Measurements from ENCODE around the gene MANF. TPM values are rescaled to one million over a fixed set of nuclear protein-coding genes. Genes with fewer than 3 reads are reported as not detected.

Gene MANF
- total and polyA plus RNA-seq, 2 experiments from 2014 or later, result 48.7 to 92.7 TPM

GRCh38 chr3:51337666-51338065 is 47.4 kb upstream of the MANF start:
- no peak overlapping the region for H3K27ac Mint-ChIP-seq
- DNase-seq (ENCODE audit: low spot score), result no peak

More at GRCh38 chr3:51337666-51338065, 47.4 kb upstream of the MANF start:
- TF ChIP-seq, protein P1, sequence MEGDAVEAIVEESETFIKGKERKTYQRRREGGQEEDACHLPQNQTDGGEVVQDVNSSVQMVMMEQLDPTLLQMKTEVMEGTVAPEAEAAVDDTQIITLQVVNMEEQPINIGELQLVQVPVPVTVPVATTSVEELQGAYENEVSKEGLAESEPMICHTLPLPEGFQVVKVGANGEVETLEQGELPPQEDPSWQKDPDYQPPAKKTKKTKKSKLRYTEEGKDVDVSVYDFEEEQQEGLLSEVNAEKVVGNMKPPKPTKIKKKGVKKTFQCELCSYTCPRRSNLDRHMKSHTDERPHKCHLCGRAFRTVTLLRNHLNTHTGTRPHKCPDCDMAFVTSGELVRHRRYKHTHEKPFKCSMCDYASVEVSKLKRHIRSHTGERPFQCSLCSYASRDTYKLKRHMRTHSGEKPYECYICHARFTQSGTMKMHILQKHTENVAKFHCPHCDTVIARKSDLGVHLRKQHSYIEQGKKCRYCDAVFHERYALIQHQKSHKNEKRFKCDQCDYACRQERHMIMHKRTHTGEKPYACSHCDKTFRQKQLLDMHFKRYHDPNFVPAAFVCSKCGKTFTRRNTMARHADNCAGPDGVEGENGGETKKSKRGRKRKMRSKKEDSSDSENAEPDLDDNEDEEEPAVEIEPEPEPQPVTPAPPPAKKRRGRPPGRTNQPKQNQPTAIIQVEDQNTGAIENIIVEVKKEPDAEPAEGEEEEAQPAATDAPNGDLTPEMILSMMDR (conservative IDR thresholded peaks at IDR 0.05; ENCODE audit: low read depth in 2 of 2), result no peak
- TF ChIP-seq POLR2AphosphoS5 (IDR thresholded peaks at IDR 0.05; ENCODE audit: low read depth) (no peak), JUNB (IDR thresholded peaks at IDR 0.05; ENCODE audit: unreplicated experiment) (no peak), ZNF114 (CRISPR knock-in tag; IDR thresholded peaks at IDR 0.05) (no peak), CREB1 (CRISPR knock-in tag; IDR thresholded peaks at IDR 0.05; ENCODE audit: low read depth) (no peak), ETS1 (IDR thresholded peaks at IDR 0.05) (no peak), ZNF462 (CRISPR knock-in tag; IDR thresholded peaks at IDR 0.05) (no peak), STAT1 (IDR thresholded peaks at IDR 0.05; ENCODE audit: unreplicated experiment) (no peak), ZNF331 (CRISPR knock-in tag; IDR thresholded peaks at IDR 0.05; ENCODE audit: low read depth) (no peak), NANOG (IDR thresholded peaks at IDR 0.05; ENCODE audit: borderline replicate concordance) (no peak), EZH2 (IDR thresholded peaks at IDR 0.05; ENCODE audit: low read depth, unreplicated experiment) (no peak), EZH2phosphoT487 (IDR thresholded peaks at IDR 0.05; ENCODE audit: unreplicated experiment) (no peak)
- TF ChIP-seq, protein P2, sequence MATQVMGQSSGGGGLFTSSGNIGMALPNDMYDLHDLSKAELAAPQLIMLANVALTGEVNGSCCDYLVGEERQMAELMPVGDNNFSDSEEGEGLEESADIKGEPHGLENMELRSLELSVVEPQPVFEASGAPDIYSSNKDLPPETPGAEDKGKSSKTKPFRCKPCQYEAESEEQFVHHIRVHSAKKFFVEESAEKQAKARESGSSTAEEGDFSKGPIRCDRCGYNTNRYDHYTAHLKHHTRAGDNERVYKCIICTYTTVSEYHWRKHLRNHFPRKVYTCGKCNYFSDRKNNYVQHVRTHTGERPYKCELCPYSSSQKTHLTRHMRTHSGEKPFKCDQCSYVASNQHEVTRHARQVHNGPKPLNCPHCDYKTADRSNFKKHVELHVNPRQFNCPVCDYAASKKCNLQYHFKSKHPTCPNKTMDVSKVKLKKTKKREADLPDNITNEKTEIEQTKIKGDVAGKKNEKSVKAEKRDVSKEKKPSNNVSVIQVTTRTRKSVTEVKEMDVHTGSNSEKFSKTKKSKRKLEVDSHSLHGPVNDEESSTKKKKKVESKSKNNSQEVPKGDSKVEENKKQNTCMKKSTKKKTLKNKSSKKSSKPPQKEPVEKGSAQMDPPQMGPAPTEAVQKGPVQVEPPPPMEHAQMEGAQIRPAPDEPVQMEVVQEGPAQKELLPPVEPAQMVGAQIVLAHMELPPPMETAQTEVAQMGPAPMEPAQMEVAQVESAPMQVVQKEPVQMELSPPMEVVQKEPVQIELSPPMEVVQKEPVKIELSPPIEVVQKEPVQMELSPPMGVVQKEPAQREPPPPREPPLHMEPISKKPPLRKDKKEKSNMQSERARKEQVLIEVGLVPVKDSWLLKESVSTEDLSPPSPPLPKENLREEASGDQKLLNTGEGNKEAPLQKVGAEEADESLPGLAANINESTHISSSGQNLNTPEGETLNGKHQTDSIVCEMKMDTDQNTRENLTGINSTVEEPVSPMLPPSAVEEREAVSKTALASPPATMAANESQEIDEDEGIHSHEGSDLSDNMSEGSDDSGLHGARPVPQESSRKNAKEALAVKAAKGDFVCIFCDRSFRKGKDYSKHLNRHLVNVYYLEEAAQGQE (IDR thresholded peaks at IDR 0.05; ENCODE audit: unreplicated experiment), result no peak
- Histone ChIP-seq H3K4me2 (no peak overlapping the region), H3K4me1 (ENCODE audit: insufficient read depth) (no peaks in the 10 kb centered on the region), H3K36me3 (ENCODE audit: insufficient read depth) (no peaks in the 10 kb centered on the region), H3K27me3 (ENCODE audit: insufficient read depth) (no peaks in the 10 kb centered on the region), H4K20me1 (replicated peaks; ENCODE audit: insufficient read depth) (no peaks in the 10 kb centered on the region), H3K9me2 (ENCODE audit: insufficient read depth) (no peaks in the 10 kb centered on the region), H3F3A (replicated peaks; ENCODE audit: low read depth) (no peaks in the 10 kb centered on the region), H3K4me3 (no peak overlapping the region), H3K79me2 (replicated peaks; ENCODE audit: insufficient read depth) (no peaks in the 10 kb centered on the region), H2AFZ (no peak overlapping the region), H3K27ac (ENCODE audit: low read depth) (no peak overlapping the region)
- Mint-ChIP-seq H3K9me3 (no peaks in the 10 kb centered on the region), H3K4me1 (peaks cover 19% of the 10 kb centered on the region), H3K4me3 (no peak overlapping the region), H3K27me3 (ENCODE audit: insufficient read depth, low read depth, poor library complexity) (peaks cover 6% of the 10 kb centered on the region), H3K36me3 (ENCODE audit: low read depth) (no peaks in the 10 kb centered on the region; the same call in 2 of the 3 replicates)
- ATAC-seq, result no peak

All from GM23338 (cell line).